GM21717 (cell line): ENCODE data around the gene NAALADL2.

ENCODE experiments used
- ATAC-seq: cut with Tn5 transposase; IDR thresholded peaks from one replicate; pipeline ENCODE4 v1.9.1; 2021; ENCODE audit warnings: mild to moderate bottlenecking, moderate library complexity; ENCODE audit not compliant: unreplicated experiment

Gene NAALADL2

DNA sequence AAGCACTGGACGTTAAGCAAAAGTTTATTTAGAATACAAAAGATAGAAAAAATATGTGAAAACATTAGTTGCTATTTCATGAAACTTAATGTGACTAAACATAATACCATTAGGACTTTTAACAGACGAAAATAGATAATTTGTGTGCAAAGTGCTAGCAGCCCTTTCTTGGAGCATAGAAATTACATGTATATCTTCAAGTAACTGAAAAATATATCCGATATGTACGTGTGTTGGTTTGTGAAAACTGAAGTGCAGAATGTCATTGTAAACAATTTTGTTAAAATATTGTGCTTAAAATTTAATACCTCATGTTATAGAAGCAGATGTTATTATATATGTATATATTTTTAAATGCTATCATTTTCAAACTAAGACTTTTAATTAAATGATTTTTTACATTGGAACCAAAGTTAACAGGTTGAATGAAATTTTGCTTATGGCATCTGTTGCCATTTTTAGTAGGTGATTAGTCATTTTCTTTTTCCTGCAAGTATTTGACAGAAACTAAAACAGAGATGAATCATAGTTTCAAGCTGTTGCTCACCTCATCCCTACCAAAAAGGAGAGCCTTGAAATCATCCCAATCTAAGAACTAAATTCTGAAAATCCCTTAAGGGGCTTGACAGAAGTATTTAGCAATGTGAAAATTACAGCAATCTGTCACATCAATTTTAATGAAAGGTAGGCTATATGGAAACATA lies 334.8 kb downstream of the NAALADL2 start:
- ATAC-seq, result peak; percentile 91

DNA sequence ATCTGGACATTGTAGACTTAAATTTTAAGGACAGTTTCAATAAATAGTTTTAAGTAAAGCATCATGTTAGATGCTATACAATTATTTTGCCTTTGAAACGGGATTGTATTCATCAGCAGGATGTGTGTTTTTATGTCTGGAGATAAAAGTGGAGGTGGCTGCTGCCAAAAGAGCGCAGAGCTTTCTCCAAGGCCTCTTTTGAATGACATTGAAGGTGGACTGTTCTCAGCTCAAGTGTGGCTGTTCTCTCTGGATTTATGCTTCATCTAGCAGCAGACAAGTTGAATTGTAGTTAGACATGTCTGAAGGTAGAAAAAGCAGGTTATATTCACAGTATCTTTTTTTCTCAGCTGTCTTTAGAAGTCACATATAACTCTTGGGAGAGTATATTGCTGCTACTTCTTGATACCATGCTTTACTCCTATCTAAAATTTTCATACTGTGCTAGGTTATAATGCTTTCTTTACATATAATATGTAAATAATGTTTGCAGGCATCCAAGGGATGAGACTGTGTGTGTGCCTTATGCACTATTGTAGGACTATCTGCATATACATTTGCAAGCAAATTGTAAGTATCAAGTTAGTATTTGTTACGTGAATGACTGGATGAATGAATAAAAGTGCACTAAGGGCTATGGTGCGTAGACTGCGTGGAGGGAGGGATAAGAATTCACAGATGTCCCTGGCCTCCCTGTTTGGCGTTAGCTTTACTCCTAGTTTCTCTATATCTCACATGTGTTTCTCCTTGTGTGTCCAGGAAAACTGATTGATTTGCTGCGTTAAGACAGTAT lies 340.1 kb downstream of the NAALADL2 start:
- no peak for ATAC-seq

DNA sequence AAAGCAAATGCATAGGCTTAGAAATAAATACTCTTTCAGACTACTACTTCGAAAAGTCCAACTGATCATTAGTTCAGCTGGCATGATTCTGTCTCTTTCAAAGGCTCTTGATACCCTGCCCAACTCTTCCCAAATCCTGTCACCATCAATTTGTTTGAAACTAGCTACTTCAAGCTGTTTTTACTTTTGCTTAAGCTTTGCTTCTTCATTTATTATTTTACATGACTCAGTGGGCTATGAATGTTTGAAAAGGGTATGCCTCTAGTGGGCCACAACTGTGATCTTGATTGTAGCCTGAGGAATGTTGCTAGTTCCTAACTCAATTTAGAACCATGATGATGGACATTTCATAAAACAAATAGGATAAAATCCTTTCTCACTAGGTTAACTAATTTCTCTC lies 340.8 kb downstream of the NAALADL2 start:
- no peak for ATAC-seq

DNA sequence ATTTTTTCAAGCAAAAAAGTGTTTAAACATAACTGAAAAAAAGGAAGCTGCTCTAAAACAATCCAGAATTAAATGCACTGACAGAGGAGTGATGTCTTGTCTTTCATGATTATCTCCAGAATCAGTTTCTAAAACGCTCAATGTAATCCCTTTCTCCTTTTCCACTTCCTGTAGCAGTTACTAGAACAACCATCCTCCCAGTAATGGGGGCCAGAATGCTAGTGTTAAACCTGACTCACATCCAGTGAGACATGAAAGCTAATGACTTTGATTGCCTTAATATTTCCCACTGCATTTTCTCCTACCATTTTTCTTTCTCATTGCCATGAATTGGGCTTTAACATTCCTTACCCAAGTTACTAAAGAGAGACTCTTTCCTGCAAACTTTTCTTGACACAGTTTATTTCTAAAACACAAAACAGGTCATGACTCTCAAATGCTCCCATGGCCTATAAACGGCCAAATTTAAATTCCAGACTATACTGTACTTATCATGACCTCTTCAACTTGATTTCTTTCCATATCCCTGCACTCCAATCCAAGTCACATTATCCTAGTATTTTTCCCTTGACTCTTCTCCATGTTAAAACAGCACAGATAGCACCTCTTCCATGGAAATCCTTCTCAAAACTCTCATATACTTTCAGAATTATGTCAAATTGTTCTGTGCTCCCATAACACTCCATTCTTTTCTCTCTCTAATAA lies 341.4 kb downstream of the NAALADL2 start:
- no peak for ATAC-seq

DNA sequence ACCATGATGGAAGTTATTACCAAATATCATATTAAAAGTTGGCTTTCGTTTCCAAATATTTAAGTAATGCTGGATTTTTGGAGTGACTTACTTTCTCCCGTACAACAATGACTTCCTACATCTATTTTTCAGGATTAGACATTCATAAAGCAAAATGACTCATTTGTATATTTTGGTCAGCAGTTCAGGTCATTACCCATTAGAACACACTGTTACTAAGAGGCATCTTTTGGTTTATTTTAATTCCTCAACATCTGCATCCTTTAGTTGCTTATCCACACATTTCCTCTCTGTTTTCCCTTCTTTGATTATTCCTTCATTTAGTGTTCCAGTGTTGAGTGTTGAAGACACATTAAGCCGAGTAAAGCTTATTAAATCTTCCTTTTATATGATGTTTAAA lies 348.2 kb downstream of the NAALADL2 start:
- no peak for ATAC-seq

DNA sequence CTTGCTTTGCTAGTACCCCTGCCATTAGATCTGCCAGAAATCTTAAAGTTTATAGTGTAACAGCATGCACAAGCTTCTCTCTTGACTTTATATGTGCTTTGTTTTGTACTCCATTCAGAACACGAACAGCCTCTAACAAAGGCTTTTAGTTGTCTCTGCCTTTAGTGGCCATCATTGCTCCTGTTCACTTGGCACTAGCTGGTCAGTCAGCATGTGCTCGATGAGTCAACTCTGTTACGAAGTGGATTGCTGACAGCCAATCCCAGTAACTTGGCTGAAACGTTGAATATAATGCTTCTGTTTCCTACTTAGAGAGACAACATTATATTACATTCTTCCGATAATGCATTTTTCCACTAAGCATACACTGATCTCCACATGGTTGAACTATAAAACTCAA lies 349.2 kb downstream of the NAALADL2 start:
- ATAC-seq, result no peak

DNA sequence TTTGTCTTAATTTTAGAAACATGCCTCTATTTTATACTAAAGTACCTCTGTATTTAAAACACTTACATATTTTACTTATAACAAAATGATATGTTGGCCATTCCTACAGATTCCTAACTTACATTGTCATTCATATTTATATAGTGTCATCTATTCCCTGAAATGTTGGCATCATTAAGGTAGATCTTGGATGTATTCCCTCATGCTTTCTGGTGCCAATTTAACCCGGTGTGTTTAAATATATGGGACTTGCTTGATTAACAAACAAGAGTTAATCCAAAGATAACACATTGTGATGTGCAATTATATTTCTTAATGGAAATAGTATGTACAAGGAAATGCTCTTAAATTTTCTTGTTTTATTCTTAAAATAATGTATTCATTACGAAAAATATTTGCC lies 352.3 kb downstream of the NAALADL2 start:
- ATAC-seq, result no peak

DNA sequence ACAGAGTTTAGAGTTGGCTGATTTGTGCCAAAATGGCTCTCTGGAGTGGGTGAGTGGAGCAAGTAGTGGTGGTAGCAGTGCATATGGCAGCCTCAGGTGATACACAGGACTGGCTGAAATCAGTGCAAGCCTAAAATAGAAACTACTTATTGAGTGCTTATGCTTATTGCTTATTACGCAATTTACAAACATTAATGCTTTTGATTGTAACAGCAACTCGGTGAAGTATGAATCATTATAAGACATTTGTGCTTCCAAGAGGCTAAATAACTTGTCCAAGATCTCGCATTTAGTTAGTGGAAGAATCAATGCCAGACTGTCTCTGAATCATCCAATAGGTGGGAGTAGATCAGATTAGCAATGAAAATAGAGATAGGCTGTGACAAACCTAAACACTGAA lies 353.8 kb downstream of the NAALADL2 start:
- no peak for ATAC-seq

DNA sequence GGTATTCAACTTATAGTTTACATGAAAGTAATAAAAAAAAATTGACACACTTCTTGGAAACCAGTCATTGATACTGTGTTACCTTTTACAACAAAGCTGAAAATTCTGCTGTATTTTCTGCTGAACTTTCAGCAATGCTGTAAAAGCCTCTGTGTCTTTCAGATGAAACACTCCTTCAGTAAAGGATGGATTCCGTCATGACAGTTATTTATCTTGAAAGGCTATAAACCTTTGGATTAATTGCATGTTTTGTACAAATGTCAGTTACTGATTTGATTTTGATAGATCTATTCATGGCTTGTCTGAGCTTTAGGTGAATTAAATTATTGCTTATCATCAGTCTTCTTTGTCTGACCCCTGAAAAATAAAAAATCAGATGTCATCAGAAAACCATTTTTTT lies 355.1 kb downstream of the NAALADL2 start:
- ATAC-seq, result no peak

DNA sequence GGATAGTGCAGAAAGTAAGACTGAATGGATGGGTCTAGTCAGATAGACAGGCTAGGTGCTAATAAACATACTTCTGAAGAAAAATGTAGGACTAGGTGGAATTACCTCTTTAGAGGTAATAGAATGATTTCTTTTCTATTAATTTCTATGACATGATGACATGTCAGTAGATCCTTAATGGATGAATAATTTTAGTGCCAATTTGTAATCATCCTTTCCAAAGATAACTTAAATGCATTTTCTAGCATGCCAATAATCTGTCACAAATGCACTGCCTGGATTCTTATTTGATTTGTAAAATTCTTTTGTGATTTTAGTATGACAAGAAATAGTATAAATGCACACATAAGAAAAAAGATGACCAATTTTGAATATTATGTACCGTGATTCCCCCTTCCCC lies 356.7 kb downstream of the NAALADL2 start:
- ATAC-seq, result no peak

DNA sequence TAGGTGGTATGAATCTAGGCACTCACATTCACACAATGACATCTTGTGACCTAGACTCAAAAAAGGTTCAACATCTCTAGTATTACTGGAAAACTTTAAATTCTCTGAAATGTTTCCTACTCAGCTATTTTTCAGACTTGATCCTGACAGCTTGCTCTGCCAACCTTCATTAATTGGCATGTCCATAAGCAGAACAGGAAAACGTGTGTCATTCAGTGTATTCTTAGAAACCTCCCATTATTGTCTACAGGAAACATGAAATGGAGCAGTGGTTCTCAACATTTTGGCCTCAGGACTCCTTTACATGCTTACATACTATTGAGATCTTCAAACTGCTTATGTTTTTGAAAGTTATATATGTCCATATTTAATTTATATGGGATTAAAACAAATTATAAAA lies 363.2 kb downstream of the NAALADL2 start:
- ATAC-seq, result no peak

DNA sequence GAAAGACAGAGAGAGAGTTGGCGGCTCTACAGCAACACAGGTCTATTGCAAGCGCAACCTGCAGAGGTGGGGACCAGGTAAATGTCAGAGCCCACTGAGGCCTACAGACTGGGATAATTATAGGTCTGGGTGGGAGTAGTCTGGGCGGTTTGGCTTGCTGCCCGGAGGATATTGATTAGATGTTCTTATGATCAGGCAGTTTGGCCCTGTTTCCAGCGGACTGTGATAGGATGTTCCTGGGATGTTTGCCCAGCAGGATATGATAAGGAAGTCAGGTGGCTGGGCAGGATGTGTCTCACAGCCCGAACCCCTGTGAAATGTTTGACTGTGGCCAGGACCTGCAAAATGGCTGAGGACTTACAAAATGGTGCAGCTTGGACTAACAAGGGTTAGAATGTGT lies 364.9 kb downstream of the NAALADL2 start:
- no peak for ATAC-seq

DNA sequence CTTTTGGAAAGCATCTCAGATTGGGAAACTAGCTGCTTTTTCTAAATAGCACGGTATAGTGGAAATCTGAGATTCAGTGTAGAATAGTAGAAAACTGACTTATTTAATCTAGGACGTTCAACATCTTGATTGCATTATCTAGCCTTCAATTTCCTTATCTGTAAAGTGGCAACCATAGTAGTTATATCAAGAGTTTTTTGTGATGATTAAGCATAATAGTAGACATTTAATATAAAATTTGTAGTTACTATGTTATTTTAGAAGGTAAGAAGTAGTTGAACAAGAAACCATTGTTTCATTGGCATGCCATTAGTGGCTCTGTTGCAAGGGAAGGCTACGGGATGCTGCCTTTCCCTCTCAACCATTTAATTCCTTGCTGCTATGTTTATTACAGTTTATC lies 367.3 kb downstream of the NAALADL2 start:
- no peak for ATAC-seq

DNA sequence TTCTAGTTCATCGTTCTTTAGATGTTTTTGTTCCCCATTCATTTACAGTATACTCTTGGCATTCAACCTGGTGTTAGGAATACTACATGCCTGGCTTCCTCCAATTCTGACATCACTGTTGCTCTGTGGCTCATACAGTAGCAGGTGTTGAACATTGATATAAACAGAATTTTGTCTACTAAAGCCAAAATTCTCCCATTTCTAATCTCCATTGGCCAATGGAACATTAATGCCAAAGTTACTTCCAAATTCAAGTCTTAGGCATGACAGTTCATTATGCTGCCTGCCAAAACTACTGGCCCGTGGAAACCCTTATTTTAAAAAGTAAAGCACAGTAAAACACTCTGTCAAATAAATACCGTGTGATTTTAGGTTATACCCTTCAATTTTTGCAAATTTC lies 368.0 kb downstream of the NAALADL2 start:
- no peak for ATAC-seq

DNA sequence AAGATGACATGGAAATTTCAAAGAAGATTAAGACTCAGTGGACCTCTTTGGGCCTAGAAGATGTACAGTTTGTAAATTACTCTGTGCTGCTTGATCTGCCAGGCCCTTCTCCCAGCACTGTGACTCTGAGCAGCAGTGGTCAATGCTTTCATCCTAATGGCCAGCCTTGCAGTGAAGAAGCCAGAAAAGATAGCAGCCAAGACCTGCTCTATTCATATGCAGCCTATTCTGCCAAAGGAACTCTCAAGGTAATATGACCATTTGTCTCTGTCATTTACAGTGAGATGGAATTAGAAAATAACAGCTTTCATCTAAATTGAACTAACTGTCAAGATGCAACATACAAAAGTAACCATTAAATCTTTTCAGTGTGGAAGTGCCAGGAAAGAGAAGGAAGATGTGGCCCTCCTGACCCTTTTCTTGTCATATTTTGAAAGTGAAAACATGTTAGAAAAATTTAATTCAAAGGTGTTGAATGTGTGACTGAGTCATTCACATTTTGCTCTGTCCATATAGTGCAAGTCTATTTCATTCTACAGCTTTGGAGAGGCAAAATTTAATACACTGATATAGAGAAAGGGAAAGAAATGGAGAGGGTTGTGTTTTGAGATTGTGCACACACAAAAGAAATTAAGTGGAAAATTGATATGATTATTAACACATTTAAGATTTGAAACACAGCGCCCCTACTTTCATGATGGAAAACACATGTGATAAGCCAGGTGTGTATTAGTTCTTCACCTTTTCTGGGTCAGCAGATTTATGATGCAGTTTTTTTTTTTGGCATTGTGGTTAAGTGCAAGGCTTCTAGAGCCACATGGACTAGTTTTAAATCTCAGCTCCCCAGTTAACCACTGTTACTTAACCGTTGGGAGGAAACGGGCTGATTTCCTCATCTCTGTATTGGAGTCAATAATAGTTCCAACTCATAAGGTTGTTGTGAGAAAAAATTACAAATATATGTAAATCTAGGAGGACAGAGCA lies 375.1 kb downstream of the NAALADL2 start:
- ATAC-seq, result no peak

DNA sequence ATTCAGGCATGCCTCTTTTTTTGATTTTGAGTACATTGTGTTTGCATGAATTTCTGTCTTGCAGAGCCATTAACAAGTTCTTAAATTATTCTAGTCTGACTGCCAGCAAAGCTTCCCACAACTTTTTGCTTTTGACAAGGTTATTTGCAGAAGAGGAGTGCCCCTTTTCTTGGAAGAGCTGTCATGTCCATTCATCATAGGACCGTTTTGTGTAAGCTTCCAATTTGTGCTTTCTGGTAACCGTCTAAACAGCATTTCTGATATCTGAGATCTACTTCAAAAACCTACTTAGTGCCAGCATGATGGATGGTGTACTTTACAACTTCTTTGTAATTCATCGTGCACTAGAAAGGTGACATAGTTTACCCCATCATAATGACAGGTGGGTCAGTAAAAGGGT lies 379.7 kb downstream of the NAALADL2 start:
- ATAC-seq, result no peak

DNA sequence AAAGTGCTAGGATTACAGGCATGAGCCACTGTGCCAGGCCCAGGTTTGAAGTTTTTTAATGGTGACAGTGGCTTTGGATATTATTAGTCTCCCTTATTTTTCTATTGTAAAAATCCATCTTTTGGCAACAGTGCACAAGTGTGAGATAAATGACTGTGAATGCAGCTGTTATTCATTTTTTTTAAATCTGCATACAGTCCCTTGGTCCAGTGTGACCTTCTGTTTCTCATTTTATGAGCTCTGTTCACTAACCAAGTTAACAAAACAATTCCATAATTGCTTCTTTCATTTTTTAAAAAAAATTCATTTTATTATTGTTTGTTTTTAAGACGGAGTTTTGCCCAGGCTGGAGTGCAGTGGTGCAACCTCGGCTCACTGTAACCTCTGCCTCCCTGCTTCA lies 381.8 kb downstream of the NAALADL2 start:
- ATAC-seq, result no peak

DNA sequence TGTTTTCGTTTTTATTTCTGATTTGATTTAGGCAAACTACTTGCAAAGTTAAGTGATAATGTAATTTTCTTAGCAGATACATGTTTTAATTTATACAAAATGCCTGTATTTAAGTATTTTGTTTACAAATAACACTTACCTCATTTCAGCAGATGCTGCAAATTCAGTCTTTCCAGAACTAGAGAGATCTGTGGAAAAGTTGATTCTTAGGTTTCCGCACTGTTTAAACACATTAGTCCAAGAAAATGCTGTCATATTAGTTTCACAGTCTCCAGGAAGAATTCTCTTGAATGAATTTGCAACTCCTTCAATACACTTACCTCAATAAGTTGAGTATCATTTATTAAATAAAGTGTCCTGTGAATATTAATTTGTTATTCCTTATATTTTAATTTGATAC lies 383.1 kb downstream of the NAALADL2 start:
- no peak for ATAC-seq

DNA sequence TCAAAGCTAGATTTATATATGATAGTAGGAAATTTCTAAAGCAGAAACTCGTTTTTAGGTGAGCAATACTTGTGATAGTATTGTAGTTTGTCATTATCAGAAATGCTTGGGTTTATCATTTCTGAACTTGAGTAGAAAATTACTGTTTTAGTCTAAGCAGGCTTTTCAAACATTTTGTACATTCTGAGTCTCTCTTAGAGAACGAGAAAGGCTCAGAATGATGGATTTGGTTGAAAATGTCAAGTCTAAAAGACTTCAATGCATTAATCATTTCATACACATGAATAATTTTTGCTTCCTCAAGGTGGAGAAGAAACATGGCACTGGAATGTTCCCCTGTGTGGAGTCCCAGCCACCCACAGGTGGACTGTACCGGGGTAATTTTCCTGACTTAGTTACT lies 387.1 kb downstream of the NAALADL2 start:
- ATAC-seq, result no peak

DNA sequence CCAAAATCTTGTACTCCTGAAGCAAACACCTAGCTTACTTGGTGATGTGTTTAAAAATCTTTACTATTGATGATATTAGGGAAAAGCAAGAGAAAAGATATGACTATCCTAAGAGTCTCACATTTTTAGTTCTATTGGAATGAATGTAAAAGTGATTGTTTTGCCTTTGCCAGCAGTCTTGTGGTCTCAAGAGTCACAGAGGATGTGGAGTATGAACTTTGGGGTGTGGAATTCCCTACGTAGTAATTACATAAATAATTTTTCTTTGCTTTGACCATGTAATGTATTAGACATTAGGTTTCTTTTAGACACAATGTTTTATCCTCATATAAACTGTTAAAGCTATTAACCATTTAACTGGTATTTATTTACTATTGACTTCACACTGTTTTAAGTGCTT lies 387.6 kb downstream of the NAALADL2 start:
- no peak for ATAC-seq

DNA sequence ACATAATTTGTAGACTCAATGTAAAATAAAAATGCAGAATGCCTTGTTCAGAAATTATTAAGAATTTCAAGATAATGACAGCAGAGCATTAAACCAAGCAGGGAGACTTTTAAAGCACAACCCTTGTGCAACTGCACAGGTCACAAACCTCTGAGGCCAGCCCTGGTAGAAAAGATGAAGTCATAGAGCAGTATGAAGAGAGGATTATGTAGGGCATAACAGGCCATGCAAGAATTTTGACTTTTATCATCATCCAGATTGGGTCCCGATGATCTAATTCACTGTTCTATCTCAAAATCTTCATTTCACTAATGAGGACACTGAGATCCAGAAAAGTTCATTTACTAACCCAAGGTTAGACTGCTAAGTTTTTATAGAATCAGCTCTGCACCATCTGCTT lies 388.5 kb downstream of the NAALADL2 start:
- no peak for ATAC-seq
